CD1c-positive myeloid dendritic cell (primary cell): Measurements from ENCODE around the gene INTS13.
A peak's percentile ranks its signal among the peaks of the same experiment; 100 is the strongest.
"Not testable (repeated sequence)": the region's sequence is repeated elsewhere in the genome, so short reads cannot be mapped to it uniquely, and the experiment has no call there.

ENCODE experiments used
- DNase-seq: peaks from one replicate; pipeline ENCODE4 v3.0.0-alpha.2; 2016; ENCODE audit errors: extremely low spot score

Gene INTS13

GRCh38 chr12:26869908-26870459 lies 67.8 kb downstream of the INTS13 start:
- DNase-seq: no peak

GRCh38 chr12:26869104-26869494 lies 68.7 kb downstream of the INTS13 start:
- DNase-seq: no peak

GRCh38 chr12:26868447-26869103 lies 69.2 kb downstream of the INTS13 start:
- no peak for DNase-seq

- DNase-seq: peak; percentile 21
Measured at GRCh38 chr12:26867080-26867479, 70.7 kb downstream of the INTS13 start.

GRCh38 chr12:26863515-26863914 lies 74.3 kb downstream of the INTS13 start:
- no peak for DNase-seq

GRCh38 chr12:26862787-26863186 lies 75.0 kb downstream of the INTS13 start:
- not testable (repeated sequence) for DNase-seq

GRCh38 chr12:26861690-26862089 lies 76.1 kb downstream of the INTS13 start:
- no peak for DNase-seq

- no peak for DNase-seq
Measured at GRCh38 chr12:26857465-26858176, 80.2 kb downstream of the INTS13 start.

- DNase-seq: no peak
Measured at GRCh38 chr12:26855337-26855736, 82.4 kb downstream of the INTS13 start.
